Endothelial cell of hepatic sinusoid (primary cell): Measurements from ENCODE around the gene RAB11FIP4.

Source experiments
- in situ Hi-C: cut with HindIII; loops from 2 replicates; pipeline ENCODE4 v1.10.0; 2017; ENCODE audit warnings: low sequenced_read_pairs

The RAB11FIP4 gene

DNA sequence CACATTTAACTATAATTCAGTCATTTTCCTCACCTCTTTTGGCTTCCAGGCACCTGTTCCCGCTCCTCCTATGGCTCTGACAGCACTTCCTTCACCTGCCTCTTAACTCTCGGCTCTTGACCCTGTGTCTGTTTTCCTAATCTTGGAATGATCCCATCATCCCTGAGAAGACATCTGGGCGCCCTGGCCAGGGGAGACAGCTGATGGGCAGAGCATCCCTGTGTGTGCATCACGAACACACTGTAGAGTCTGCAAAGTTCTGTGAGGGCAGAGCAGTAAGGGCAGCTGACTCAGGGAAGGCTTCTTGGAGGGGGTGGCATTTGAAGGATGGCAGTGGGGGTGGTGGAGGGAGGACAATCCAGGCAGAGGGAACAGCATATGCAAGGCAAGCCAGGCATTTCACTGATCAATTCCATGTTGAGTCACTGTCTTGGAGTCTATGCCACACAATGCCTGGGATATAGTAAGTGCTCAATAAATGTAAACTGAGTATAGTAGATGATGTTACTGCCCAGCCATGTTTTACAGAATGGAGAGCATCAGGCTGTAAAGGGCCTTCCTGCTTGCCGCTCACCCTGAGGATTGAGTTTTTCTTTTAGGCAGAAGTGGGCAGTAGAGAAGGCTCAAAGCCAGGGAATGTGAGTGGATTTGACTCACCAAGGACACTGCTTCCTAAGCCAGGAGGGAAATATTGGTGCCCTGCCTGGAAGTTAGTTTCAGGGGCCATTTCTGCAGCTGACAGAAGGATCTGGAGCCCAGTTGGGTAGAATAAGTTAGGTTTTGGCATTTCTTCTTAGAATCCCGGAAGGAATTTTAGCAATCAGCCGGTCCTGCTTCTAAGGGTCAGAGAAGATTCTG is 5.8 kb upstream of the RAB11FIP4 start:
- in situ Hi-C loops: no loop called here

DNA sequence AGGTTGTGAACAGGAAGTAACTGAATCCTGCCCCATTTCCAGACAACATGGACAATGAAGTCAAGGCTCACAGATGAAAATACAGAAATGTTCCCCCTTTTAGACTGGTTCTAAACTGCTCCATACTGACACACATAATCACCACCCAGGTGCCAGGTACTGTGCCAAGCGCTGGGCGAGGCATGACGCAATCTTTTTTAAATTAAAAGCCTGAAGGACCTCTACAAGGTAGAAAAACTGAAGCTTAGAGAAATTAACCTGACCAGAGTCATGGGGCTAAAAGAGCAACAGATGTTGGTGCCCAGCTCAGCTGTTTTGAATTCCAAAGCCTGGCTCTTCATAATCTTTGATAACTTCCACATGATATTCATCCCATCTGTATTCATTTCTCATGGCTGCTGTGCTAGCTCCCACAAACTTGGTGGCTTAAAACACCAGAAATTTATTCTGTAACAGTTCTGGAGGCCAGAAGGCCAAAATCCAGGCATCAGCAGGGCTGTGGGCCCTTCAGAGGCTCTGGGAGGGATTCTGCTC is 4.9 kb upstream of the RAB11FIP4 start:
- in situ Hi-C loops: no loop called here

GRCh38 chr17:31387438-31387837 is 4.0 kb upstream of the RAB11FIP4 start:
- in situ Hi-C loops: no loop called here

DNA sequence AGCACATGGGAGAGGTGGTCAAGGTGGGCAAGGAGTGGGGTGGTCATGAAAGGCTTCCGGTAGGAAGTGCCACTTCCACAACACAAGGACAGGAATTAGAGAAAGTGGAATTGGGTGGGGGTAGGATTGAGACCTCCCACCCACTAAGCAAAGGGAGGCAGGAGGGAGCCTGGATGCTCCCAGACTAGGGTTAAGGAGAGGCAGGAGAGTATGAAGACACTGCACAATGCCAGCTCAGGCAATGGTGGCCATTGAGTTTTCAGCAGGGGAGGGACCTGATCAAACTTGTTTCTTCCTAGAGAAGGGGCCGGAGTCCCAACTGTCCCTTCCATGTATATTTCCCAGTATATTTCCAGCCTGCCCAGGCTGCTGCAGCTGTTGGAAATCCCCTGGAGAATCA is 3.1 kb upstream of the RAB11FIP4 start:
- in situ Hi-C loops: no loop called here

- in situ Hi-C loops: no loop called here
Observed at GRCh38 chr17:31388770-31389656, 2.5 kb upstream of the RAB11FIP4 start.

GRCh38 chr17:31389657-31390381 is 1.7 kb upstream of the RAB11FIP4 start:
- in situ Hi-C loops: no loop called here

DNA sequence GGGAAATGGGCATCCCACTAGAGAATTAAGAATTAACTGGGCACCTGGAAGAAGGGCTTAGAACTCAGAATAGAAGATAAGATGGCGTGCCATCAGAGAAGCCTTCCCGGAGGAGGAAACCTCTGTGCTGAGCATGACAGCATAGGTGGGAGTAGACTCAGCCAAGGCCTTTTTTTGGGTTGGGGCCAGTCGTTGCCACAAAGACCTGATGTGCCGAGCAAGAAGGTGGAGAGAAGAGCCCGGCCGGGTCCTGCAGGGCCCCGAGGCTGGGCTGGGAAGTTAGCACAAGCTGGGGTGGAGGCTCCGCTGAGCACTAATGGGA is 1.1 kb upstream of the RAB11FIP4 start:
- in situ Hi-C loops: no loop called here

DNA sequence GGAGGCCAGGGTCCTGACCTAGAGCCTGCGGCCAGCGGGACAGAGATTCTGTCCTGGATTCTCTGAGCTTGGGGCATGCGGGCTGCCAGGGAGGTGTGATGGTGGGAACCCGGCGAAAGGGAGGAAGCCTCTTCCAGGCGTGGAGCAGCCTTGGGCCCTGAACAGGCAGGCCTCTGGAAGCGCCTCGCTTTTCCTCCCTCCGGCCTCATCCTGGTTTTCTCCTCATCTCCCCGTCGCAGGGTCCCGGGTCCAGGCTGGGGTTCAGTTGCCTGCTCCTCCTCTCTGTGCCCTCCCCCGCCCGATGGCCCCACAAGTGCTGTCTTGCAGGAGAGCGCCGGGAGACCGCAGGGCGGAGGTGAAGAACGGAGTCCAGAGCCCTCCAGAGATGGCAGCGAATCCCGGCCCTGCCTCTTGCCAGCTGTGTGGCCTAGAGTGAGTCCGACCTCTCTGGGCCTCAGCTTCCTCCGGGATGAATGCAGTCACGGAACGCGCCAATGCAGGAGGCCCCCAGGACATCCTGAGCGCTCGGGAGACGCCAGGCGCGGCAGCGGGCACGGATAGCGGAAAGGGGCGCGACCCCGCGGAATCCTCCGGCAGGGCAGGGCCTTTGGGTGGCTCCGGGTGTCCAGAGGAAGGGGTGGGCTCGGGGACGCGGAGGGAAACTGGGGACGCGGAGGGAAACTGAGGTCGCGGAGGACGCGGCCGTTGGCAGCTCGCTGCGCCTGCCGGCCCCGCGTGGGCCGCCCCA is 553 bp upstream of the RAB11FIP4 start:
- in situ Hi-C loops: no loop called here

DNA sequence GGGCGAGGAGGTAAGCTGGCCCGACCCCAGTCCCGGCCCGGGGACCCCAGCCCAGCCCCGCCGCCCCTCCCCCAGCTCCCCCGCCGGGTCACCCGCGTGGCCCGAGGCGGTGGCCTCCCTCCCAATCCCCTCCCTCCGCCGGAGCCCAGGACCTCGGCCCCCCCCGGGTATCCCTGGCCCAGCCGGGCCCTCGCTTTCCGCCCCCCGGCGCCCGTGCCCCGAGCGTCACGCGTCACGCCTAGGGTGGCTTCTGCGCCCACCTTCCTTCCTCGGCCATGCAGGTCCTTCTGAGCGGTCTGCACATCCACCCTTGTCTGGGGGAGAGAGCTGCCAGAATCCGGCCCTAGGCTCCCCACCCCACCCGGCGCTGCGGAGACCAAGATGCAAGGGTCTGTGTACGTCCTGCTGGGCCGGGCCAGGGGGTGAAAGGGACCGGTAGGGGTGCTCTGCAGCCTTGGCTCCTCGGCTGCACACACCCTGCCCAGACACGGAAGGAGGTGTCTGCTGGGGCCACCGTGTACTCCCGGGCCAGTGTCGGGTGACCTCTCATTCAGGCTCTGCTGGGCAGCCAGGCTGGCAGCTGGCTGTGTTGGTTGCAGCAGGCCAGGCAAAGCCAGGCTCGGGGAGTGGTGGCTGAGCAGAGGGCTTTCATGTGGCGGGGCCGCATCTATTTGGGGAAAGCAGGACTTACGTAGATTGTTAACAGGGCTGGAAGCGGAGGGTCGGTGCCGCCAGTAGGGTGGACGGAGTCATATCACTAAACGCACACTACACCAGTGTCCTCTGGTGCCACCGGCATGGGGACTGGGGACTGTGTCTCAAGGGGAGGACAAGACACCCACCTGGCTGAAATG is 754 bp downstream of the RAB11FIP4 start:
- in situ Hi-C loops: no loop called here

- in situ Hi-C loops: no loop called here
Observed at GRCh38 chr17:31392856-31393748, 1.6 kb downstream of the RAB11FIP4 start.

DNA sequence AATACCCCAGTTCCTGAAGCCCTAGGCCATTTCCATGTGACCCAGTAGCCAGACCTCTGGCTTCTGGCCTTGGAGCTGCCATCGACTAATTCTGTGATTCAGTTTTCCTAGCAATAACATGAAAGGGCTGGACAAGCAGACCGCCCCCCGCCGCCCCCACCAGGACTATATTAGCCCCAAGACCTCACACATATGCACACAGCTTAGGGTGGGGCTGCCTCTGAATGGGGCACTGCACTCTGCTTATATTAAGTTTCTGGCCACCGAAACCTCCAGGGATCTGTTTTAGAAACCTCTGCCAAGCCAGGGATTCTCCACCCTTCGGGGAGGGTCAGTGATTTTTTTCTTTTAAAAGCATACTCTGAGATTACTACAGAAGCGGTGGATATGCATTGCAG is 2.3 kb downstream of the RAB11FIP4 start:
- in situ Hi-C loops: no loop called here

- in situ Hi-C loops: no loop called here
Observed at GRCh38 chr17:31394544-31394943, 3.1 kb downstream of the RAB11FIP4 start.

GRCh38 chr17:31397256-31397939 is 5.9 kb downstream of the RAB11FIP4 start:
- in situ Hi-C loops: no loop called here

DNA sequence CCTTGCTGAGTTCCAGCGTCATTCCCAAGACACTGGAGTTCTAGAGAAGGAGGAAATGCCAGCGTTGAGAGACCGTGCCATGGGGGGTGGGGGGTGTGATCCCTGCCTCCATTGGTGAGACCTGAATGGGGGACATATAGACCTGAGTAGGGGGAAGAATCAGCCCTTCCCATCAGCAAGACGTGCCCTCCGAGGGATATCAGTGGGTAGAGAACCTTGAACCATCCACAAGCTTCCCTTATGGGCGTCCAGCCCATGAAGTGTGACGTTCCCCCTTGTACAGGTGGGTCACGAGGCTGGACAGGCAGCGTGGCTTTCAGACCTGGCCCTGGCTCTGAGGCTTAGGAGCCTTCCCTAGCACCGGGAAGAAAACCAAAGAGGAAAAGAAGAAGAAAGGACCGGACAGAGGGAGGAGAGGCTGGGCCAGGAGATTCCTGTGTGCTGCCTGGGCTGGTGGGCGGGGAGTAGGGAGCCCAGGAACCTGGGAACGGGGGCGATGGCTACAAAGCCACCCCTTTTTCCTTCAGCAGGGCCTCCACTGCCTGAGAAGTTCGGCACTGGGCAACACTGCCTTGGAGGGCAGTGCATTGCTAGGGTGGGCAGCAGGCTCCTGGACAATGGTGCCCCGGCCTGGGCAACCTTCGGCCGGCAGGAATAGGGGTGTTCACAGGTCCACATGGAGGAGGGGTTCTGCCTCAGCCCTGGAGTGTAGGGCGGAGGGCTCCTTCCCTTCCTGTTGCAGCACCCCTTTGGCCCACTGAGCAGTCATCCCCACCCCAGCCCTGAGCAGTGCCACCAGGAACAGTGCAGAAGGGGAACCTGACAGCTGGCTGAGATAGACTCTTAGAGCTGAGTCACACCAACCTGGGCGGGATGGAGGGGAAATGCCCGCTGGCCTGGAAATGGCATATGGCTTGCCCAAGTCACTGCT is 7.2 kb downstream of the RAB11FIP4 start:
- in situ Hi-C loops: no loop called here

- in situ Hi-C loops: no loop called here
Observed at GRCh38 chr17:31400481-31400950, 9.0 kb downstream of the RAB11FIP4 start.

GRCh38 chr17:31401456-31402254 is 10.2 kb downstream of the RAB11FIP4 start:
- in situ Hi-C loops: no loop called here
